GM12892 (cell line): ENCODE measurements around the gene MGA.

Experiments used
- POLR2AphosphoS5 ChIP-seq: IDR thresholded peaks from 2 replicates; pipeline ENCODE4 v1.6.1; 2011; ENCODE audit warnings: low read depth, low read length, control low read depth
- TAF1 ChIP-seq: IDR thresholded peaks from 2 replicates; pipeline ENCODE4 v1.6.1; 2011; ENCODE audit warnings: low read depth, mild to moderate bottlenecking, control low read depth, low read length, borderline replicate concordance

DNA sequence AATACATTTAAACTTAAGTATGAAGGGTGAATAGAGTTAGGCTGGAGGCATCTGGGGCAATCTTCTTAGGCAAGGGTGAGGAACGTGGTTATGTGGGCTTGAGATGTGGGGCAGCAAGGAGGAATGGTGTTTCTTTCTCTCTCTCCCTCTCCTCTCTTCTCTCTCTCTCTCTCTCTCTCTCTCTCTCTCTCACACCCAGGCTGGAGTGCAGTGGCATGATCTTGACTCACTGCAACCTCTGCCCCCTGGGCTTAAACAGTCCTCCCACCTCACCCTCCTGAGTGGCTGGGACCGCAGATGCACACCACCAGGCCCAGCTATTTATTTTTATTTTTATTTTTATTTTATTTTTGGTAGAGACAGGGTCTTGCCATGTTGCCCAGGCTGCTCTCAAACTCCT, 4.0 kb upstream of the MGA start:
- TF ChIP-seq POLR2AphosphoS5: no peak
- no peak for TF ChIP-seq TAF1
